ENCODE data around the gene SH2D1A.

SH2D1A gene

DNA sequence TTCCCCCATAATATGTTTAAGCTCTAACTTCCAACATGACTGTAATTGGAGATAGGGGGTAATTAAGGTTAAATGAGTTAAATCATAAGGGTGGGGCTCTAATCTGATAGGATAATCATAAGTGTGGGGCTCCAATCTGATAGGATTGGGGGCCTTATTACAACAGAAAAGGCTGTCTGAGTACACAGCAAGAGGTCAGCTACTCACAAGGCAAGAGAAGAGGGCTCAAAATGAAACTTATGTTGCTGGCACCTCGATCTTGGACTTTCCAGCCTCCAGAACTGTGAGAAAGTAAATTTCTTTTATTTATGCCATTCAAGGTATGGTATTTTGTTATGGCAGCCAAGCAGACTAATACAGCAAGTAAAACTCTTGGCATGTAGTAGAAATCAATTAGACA, 16.4 kb downstream of the SH2D1A start:
- no peak overlapping the region for H3K27ac ChIP-seq

DNA sequence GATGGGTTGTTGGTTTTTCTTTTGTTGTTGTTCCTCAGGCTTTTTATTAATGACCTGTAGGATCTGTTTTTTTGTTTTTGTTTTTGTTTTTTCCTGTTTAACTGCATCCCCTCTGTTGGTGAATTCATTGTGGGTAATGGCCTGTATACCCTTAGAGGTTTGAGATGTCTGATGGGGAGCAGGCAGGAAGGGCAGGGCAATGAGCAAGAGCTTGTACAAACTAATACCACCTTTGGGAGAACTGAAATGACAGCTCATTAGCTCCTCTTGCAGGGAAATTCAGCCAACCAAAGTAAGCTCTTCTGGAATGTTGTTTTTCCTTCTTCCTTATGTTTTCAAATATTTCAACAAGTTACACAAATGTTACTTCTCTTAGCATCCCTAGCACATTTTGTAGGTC, 23.4 kb downstream of the SH2D1A start:
- TF ChIP-seq ZFX (IDR thresholded peaks at IDR 0.05; ENCODE audit: borderline replicate concordance): no peak
- TF ChIP-seq, protein P1, sequence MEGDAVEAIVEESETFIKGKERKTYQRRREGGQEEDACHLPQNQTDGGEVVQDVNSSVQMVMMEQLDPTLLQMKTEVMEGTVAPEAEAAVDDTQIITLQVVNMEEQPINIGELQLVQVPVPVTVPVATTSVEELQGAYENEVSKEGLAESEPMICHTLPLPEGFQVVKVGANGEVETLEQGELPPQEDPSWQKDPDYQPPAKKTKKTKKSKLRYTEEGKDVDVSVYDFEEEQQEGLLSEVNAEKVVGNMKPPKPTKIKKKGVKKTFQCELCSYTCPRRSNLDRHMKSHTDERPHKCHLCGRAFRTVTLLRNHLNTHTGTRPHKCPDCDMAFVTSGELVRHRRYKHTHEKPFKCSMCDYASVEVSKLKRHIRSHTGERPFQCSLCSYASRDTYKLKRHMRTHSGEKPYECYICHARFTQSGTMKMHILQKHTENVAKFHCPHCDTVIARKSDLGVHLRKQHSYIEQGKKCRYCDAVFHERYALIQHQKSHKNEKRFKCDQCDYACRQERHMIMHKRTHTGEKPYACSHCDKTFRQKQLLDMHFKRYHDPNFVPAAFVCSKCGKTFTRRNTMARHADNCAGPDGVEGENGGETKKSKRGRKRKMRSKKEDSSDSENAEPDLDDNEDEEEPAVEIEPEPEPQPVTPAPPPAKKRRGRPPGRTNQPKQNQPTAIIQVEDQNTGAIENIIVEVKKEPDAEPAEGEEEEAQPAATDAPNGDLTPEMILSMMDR (IDR thresholded peaks at IDR 0.05): no peak
- no peak overlapping the region for H3K27ac ChIP-seq

More for the DNA sequence above, 16.4 kb downstream of the SH2D1A start:
- no peak for TF ChIP-seq ZFX (IDR thresholded peaks at IDR 0.05; ENCODE audit: borderline replicate concordance)
- TF ChIP-seq, protein P1 (IDR thresholded peaks at IDR 0.05): no peak

- no peak overlapping the region for H3K27ac ChIP-seq
- TF ChIP-seq, protein P1 (IDR thresholded peaks at IDR 0.05): no peak
- no peak for TF ChIP-seq ZFX (IDR thresholded peaks at IDR 0.05; ENCODE audit: borderline replicate concordance)
These were observed 27.0 kb downstream of the SH2D1A start for GRCh38 chrX:124373348-124373747.

- H3K27ac ChIP-seq: no peak overlapping the region
- TF ChIP-seq, protein P1 (IDR thresholded peaks at IDR 0.05): no peak
- no peak for TF ChIP-seq ZFX (IDR thresholded peaks at IDR 0.05; ENCODE audit: borderline replicate concordance)
These were observed 32.3 kb downstream of the SH2D1A start for GRCh38 chrX:124378643-124379042.

- H3K27ac ChIP-seq: no peak overlapping the region
- TF ChIP-seq, protein P1 (IDR thresholded peaks at IDR 0.05): no peak
- no peak for TF ChIP-seq ZFX (IDR thresholded peaks at IDR 0.05; ENCODE audit: borderline replicate concordance)
These were observed 37.0 kb downstream of the SH2D1A start for GRCh38 chrX:124383354-124383753.

- no peak for TF ChIP-seq ZFX (IDR thresholded peaks at IDR 0.05; ENCODE audit: borderline replicate concordance)
- TF ChIP-seq, protein P1 (IDR thresholded peaks at IDR 0.05): no peak
- no peak overlapping the region for H3K27ac ChIP-seq
These were observed 40.0 kb downstream of the SH2D1A start for GRCh38 chrX:124386401-124386800.

DNA sequence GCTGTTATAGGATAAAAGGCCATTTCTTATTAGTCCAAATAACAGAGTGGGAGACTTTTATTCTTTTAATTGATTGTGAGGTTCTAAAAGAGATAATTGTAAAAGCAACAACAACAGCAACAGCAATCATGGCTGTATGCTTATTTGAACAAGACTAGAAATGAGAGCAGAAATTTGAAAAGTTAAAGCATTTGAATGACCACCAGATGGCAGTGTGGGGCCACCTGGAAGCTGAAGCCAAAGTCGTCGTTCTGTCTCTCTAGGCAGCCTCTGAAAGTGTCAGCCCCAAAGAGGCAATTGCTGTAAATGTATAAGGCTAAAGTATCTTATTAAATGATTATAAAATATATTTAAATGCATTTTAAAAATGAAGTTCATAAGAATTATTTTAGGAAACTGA, 42.2 kb downstream of the SH2D1A start:
- no peak overlapping the region for H3K27ac ChIP-seq
- TF ChIP-seq, protein P1 (IDR thresholded peaks at IDR 0.05): peak; percentile 76
- no peak for TF ChIP-seq ZFX (IDR thresholded peaks at IDR 0.05; ENCODE audit: borderline replicate concordance)
